NCI-H146 (cell line): ENCODE data around the gene SPNS1.

ENCODE experiments used
- DNase-seq: peaks from one replicate; lab custom pipeline; 2025; lab: John Stamatoyannopoulos, UW

SPNS1 gene

GRCh38 chr16:29029168-29029994, 54.8 kb downstream of the SPNS1 start:
- DNase-seq: no peak

GRCh38 chr16:29030086-29030840, 55.7 kb downstream of the SPNS1 start:
- no peak for DNase-seq
